DMS53 (cell line): ENCODE data around the gene VSTM1.

Experiments
- DNase-seq: peaks from one replicate; lab custom pipeline; 2025; lab: John Stamatoyannopoulos, UW

Gene VSTM1

GRCh38 chr19:54011507-54012211, 52.0 kb downstream of the VSTM1 start:
- DNase-seq, result no peak

- no peak for DNase-seq
Measured at GRCh38 chr19:54010474-54010873, 53.2 kb downstream of the VSTM1 start.

- DNase-seq, result no peak
Measured at GRCh38 chr19:54009440-54009839, 54.3 kb downstream of the VSTM1 start.

GRCh38 chr19:54002495-54003315, 61.0 kb downstream of the VSTM1 start:
- DNase-seq, result no peak

GRCh38 chr19:54001496-54001895, 62.2 kb downstream of the VSTM1 start:
- no peak for DNase-seq

GRCh38 chr19:53999694-54000093, 64.0 kb downstream of the VSTM1 start:
- no peak for DNase-seq

GRCh38 chr19:53998223-53998622, 65.5 kb downstream of the VSTM1 start:
- DNase-seq, result no peak

GRCh38 chr19:53994811-53995210, 68.9 kb downstream of the VSTM1 start:
- no peak for DNase-seq

- DNase-seq, result no peak
Measured at GRCh38 chr19:53993448-53993847, 70.2 kb downstream of the VSTM1 start.

GRCh38 chr19:53992815-53993214, 70.9 kb downstream of the VSTM1 start:
- no peak for DNase-seq

GRCh38 chr19:53992211-53992610, 71.5 kb downstream of the VSTM1 start:
- no peak for DNase-seq

- DNase-seq, result no peak
Measured at GRCh38 chr19:53991224-53992113, 72.2 kb downstream of the VSTM1 start, which contains the start of gene CACNG6. Gene CACNG6 (plus strand): TSS chr19:53991637. CDS start chr19:53992878, 1,241 bp downstream.
